H1 (cell line): Measurements from ENCODE around the gene GRXCR1. TPM values are rescaled to one million over a fixed set of nuclear protein-coding genes. Genes with fewer than 3 reads are reported as not detected.

Source experiments
- CTCF ChIA-PET: fragments of 300-600 bp; sonication (Branson Sonifier 250); formaldehyde crosslinking; loops from one replicate; lab custom pipeline; 2021; ENCODE audit not compliant: partially characterized antibody; lab: Charles Lee
- POLR2A ChIA-PET: fragments of 300-600 bp; sonication (Branson Sonifier 250); formaldehyde crosslinking; loops from one replicate; lab custom pipeline; 2021; ENCODE audit warnings: inconsistent platforms; ENCODE audit not compliant: partially characterized antibody; lab: Charles Lee
- DNase-seq, 2 experiments: peaks; one replicate each; pipeline versions ENCODE4 v3.0.0 to v3.0.0-alpha.2; 2010 to 2022; ENCODE audit warnings: low spot score in 2 of 2, low read depth in 1 of 2, mixed read lengths in 1 of 2
- FAIRE-seq: peaks from 2 replicates; lab custom pipeline; 2011; peaks lifted over from hg19 to GRCh38; lab: Jason Lieb, UNC
- H2AFZ ChIP-seq: 2 replicates; pipeline ENCODE4 v1.8.1; 2012; ENCODE audit warnings: low read length, inconsistent platforms
- H2AK5ac ChIP-seq: 2 replicates; pipeline ENCODE4 v1.6.1; 2013; ENCODE audit warnings: low read depth, low read length
- H2BK120ac ChIP-seq: replicated peaks from 2 replicates; pipeline ENCODE3; 2013; ENCODE audit warnings: low read depth, low read length, inconsistent platforms
- H2BK12ac ChIP-seq: 2 replicates; pipeline ENCODE4 v1.6.1; 2013; ENCODE audit warnings: low read depth, low read length
- H2BK15ac ChIP-seq: 2 replicates; pipeline ENCODE4 v1.6.1; 2013; ENCODE audit warnings: low read length
- H2BK20ac ChIP-seq: 2 replicates; pipeline ENCODE4 v1.6.1; 2013; ENCODE audit warnings: low read length
- H2BK5ac ChIP-seq: 2 replicates; pipeline ENCODE4 v1.6.1; 2013; ENCODE audit warnings: low read depth, low read length
- H3K14ac ChIP-seq: 2 replicates; pipeline ENCODE4 v1.6.1; 2013; ENCODE audit warnings: inconsistent platforms; ENCODE audit not compliant: insufficient read length
- H3K18ac ChIP-seq: 2 replicates; pipeline ENCODE4 v1.6.1; 2013; ENCODE audit warnings: low read length; ENCODE audit errors: extremely low read depth
- H3K23ac ChIP-seq: 2 replicates; pipeline ENCODE4 v1.6.1; 2013; ENCODE audit warnings: inconsistent platforms; ENCODE audit not compliant: insufficient read length
- H3K23me2 ChIP-seq: 2 replicates; pipeline ENCODE4 v1.6.1; 2013; ENCODE audit warnings: low read depth, low read length
- H3K27ac ChIP-seq: 2 replicates; pipeline ENCODE4 v1.6.1; 2011; ENCODE audit warnings: low read depth, low read length, inconsistent platforms
- H3K27me3 ChIP-seq, 4 experiments: replicated peaks in 1 of 4; 1 replicate in 1 of 4; 2 replicates in 3 of 4; pipeline versions ENCODE4 v1.6.1 to v1.8.1; 2011 to 2013; ENCODE audit warnings: low read length in 3 of 4, mild to moderate bottlenecking in 3 of 4, inconsistent platforms in 2 of 4, mixed read lengths in 2 of 4, moderate library complexity in 1 of 4; ENCODE audit not compliant: control insufficient read depth in 3 of 4, insufficient read depth in 3 of 4; ENCODE audit errors: extremely low read depth in 1 of 4
- H3K36me3 ChIP-seq, 4 experiments: 2 replicates each; pipeline versions ENCODE4 v1.6.1 to v1.8.1; 2011 to 2013; ENCODE audit warnings: mild to moderate bottlenecking in 4 of 4, low read length in 3 of 4, moderate library complexity in 2 of 4, control low read depth in 1 of 4, inconsistent platforms in 1 of 4; ENCODE audit not compliant: insufficient read depth in 4 of 4, control insufficient read depth in 2 of 4
- H3K4ac ChIP-seq: replicated peaks from 2 replicates; pipeline ENCODE3; 2013; ENCODE audit warnings: low read length, low read depth, mixed read lengths, inconsistent platforms; ENCODE audit not compliant: insufficient read length
- H3K4me1 ChIP-seq, 4 experiments: replicated peaks in 1 of 4; 1 replicate in 1 of 4; 2 replicates in 3 of 4; pipeline versions ENCODE4 v1.6.1 to v1.8.1; 2011 to 2013; ENCODE audit warnings: low read length in 3 of 4, inconsistent platforms in 2 of 4, mixed read lengths in 1 of 4; ENCODE audit not compliant: insufficient read depth in 4 of 4, control insufficient read depth in 3 of 4
- H3K4me2 ChIP-seq, 2 experiments: 2 replicates each; pipeline versions ENCODE4 v1.6.1 to v1.8.1; 2011 to 2013; ENCODE audit warnings: low read depth in 2 of 2, low read length in 2 of 2, control low read depth in 1 of 2, inconsistent platforms in 1 of 2, mild to moderate bottlenecking in 1 of 2; ENCODE audit not compliant: insufficient read depth in 1 of 2
- H3K4me3 ChIP-seq, 4 experiments: fragments of 200-600, 300-600 bp in 1 of 4; sonication (generic), shearing (Covaris generic), sonication (Bioruptor Twin) in 1 of 4; 2 replicates each; pipeline versions ENCODE4 v1.5.1 to v1.8.1; 2011 to 2016; ENCODE audit warnings: low read length in 4 of 4, low read depth in 3 of 4, control low read depth in 2 of 4, inconsistent platforms in 2 of 4, mild to moderate bottlenecking in 2 of 4, mixed read lengths in 1 of 4, moderate library complexity in 1 of 4; ENCODE audit not compliant: insufficient read depth in 2 of 4; ENCODE audit errors: extremely low read depth in 1 of 4
- H3K56ac ChIP-seq: replicated peaks from 2 replicates; pipeline ENCODE3; 2013; ENCODE audit warnings: low read depth, mild to moderate bottlenecking, mixed read lengths, low read length, inconsistent platforms; ENCODE audit not compliant: insufficient read length
- H3K79me1 ChIP-seq: 2 replicates; pipeline ENCODE4 v1.6.1; 2013; ENCODE audit warnings: low read depth, low read length, control low read depth
- H3K79me2 ChIP-seq, 2 experiments: 2 replicates each; pipeline versions ENCODE4 v1.6.1 to v1.8.1; 2012 to 2013; ENCODE audit warnings: low read length in 2 of 2, mild to moderate bottlenecking in 2 of 2, inconsistent platforms in 1 of 2; ENCODE audit not compliant: insufficient read depth in 2 of 2, control insufficient read depth in 1 of 2
- H3K9ac ChIP-seq, 4 experiments: replicated peaks in 1 of 4; 1 replicate in 1 of 4; 2 replicates in 3 of 4; pipeline versions ENCODE4 v1.6.1 to v1.8.1; 2011 to 2013; ENCODE audit warnings: low read depth in 3 of 4, low read length in 3 of 4, control low read depth in 2 of 4, mild to moderate bottlenecking in 2 of 4, moderate library complexity in 2 of 4, inconsistent platforms in 1 of 4; ENCODE audit errors: extremely low read depth in 1 of 4
- H3K9me3 ChIP-seq, 2 experiments: 2 replicates each; pipeline versions ENCODE4 v1.6.1 to v1.8.1; 2012 to 2013; ENCODE audit warnings: mild to moderate bottlenecking in 2 of 2, moderate library complexity in 2 of 2, control low read depth in 1 of 2, inconsistent platforms in 1 of 2, low read depth in 1 of 2, low read length in 1 of 2, mixed read lengths in 1 of 2; ENCODE audit not compliant: insufficient read depth in 2 of 2
- H4K20me1 ChIP-seq, 2 experiments: replicated peaks in 1 of 2; 2 replicates each; pipeline versions ENCODE3 to v1.8.1; 2011 to 2013; ENCODE audit warnings: inconsistent platforms in 2 of 2, low read length in 2 of 2, mild to moderate bottlenecking in 1 of 2; ENCODE audit not compliant: insufficient read depth in 2 of 2, control insufficient read depth in 1 of 2
- H4K5ac ChIP-seq: 2 replicates; pipeline ENCODE4 v1.6.1; 2013; ENCODE audit warnings: low read length, low read depth, mixed read lengths, inconsistent platforms; ENCODE audit not compliant: insufficient read length
- H4K8ac ChIP-seq: 2 replicates; pipeline ENCODE4 v1.8.0; 2013; ENCODE audit warnings: mild to moderate bottlenecking, moderate library complexity, low read length, inconsistent platforms; ENCODE audit not compliant: insufficient read depth; ENCODE audit errors: extremely low read depth
- H4K91ac ChIP-seq: replicated peaks from 2 replicates; pipeline ENCODE3; 2013; ENCODE audit warnings: low read length, mixed read lengths, inconsistent platforms; ENCODE audit not compliant: insufficient read length
- CEBPB ChIP-seq: IDR thresholded peaks from 2 replicates; pipeline ENCODE4 v1.6.1; 2012; ENCODE audit warnings: low read depth, low read length
- WGBS, 2 experiments: shearing (Covaris generic) in 1 of 2; methylation state at CpG; one replicate each; pipeline versions ENCODE4 v1.1.6 to v1.1.7; 2013 to 2015; ENCODE audit warnings: low lambda C conversion rate in 2 of 2, mixed read lengths in 2 of 2, inconsistent platforms in 1 of 2, low coverage in 1 of 2, missing lambda C conversion rate in 1 of 2; ENCODE audit not compliant: insufficient replicate concordance in 2 of 2, insufficient coverage in 1 of 2, insufficient read length in 1 of 2; ENCODE audit errors: extremely low coverage in 1 of 2, missing lambda C conversion rate in 1 of 2; 5-methylcytosine and 5-hydroxymethylcytosine counted together
- polyA plus RNA-seq, 7 experiments: library from polyadenylated mRNA; depleted of rRNA in 3 of 7; stranded (reverse) in 5 of 7; unstranded in 2 of 7; fragments of >200 nt in 5 of 7; fragments of 200-250 nt in 2 of 7; gene quantifications; 1 replicate in 5 of 7; 2 replicates in 1 of 7; 4 replicates in 1 of 7; pipeline versions ENCODE4 v1.2.1 to v1.2.3, GENCODE V29; 2011 to 2013; ENCODE audit warnings: missing spikeins in 2 of 7, mixed read lengths in 2 of 7
- total RNA-seq: library from RNA; stranded (reverse); fragmentation: NEBNext Ultra II Directional; extraction: Animal tissue kit (Norgen Biotek cat#: 25700); gene quantifications from 2 replicates; pipeline ENCODE4 v1.2.1, GENCODE V29; 2021

GRXCR1 gene
- total and polyA plus RNA-seq, 2 of the 8 experiments (the other 6 are each of a cell fraction or from before 2014, with no cell fraction given), result not detected

DNA sequence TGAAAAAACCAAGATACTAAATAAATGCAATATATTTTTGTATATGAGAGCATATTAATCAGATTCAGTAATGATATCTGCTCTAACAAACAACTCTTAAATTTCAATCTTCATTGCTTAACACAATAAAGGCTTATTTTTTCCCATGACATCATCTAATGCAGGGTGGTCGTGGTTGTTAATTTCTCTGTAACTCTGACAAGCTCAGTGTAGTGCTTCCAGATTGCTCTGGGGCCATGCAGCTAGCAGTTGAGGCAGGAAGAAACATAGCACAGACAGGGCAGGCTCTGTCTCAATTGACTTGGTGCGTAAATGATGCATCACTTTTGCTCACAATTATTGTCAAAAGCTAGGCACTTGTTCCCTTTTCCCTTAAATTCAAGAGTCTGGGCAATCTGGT lies 869 bp upstream of the GRXCR1 start:
- WGBS, 2 experiments, result 88% methylated on average over 2 of the region's 2 CpGs; no CpG with 5 or more reads in 1 of the 2 experiments
- Histone ChIP-seq H3K14ac (no peak overlapping the region), H3K4ac (no peak overlapping the region), H2BK12ac (no peak overlapping the region), H2AK5ac (no peak overlapping the region), H3K56ac (no peak overlapping the region), H2BK120ac (no peak overlapping the region), H3K18ac (no peak overlapping the region), H4K5ac (no peak overlapping the region), H2BK5ac (no peak overlapping the region), H3K4me2 (no peak overlapping the region), H3K23ac (no peak overlapping the region), H2BK20ac (no peak overlapping the region), H3K79me2 (no peaks in the 10 kb centered on the region), H3K23me2 (no peaks in the 10 kb centered on the region), H3K36me3 (no peaks in the 10 kb centered on the region), H3K9ac (no peak overlapping the region), H4K8ac (no peak overlapping the region), H3K9me3 (no peaks in the 10 kb centered on the region), H2AFZ (no peak overlapping the region), H3K27me3 (no peaks in the 10 kb centered on the region), H4K20me1 (no peaks in the 10 kb centered on the region), H3K27ac (no peak overlapping the region), H2BK15ac (no peak overlapping the region), H3K4me1 (no peaks in the 10 kb centered on the region), H3K79me1 (no peaks in the 10 kb centered on the region; the same call in 1 of the 2 replicates), H4K91ac (no peak overlapping the region), H3K4me3 (no peak overlapping the region)
- no peak for DNase-seq
- no peak for TF ChIP-seq CEBPB
- POLR2A ChIA-PET, result no interaction called here
- CTCF ChIA-PET, result interaction anchor here (1.5 kb wide), 1 partner anchor 8 kb away, joined by 4 read pairs; no protein-coding TSS in a partner anchor
- no peak for FAIRE-seq
